B cell (primary cell): Measurements from ENCODE around the gene CERS6. TPM values are rescaled to one million over a fixed set of nuclear protein-coding genes. Genes with fewer than 3 reads are reported as not detected.
A peak's percentile ranks its signal among the peaks of the same experiment; 100 is the strongest.

Source experiments
- ATAC-seq: fragments of 200-7000 bp; cut with Tn5 transposase; one replicate; pipeline ENCODE4 v1.10.0; 2021; ENCODE audit warnings: low read depth, mild to moderate bottlenecking, moderate number of reproducible peaks, moderate library complexity
- CTCF ChIA-PET: fragments of 350-600 bp; sonication (Branson Sonifier 250); formaldehyde crosslinking; loops from one replicate; lab custom pipeline; 2021; ENCODE audit warnings: antibody characterized with exemption, inconsistent platforms; lab: Charles Lee
- POLR2A ChIA-PET: fragments of 350-600 bp; sonication (Branson Sonifier 250); formaldehyde crosslinking; loops from one replicate; lab custom pipeline; 2021; ENCODE audit warnings: antibody characterized with exemption; lab: Charles Lee
- DNase-seq: peaks from one replicate; pipeline ENCODE4 v3.0.0; 2013
- H2AFZ ChIP-seq: 2 replicates; pipeline ENCODE4 v1.6.1; 2012; ENCODE audit warnings: mild to moderate bottlenecking, low read depth, low read length; ENCODE audit not compliant: insufficient read depth, poor library complexity, severe bottlenecking
- H3K27ac ChIP-seq, 2 donors: 1 replicate in 1 of 2; 2 replicates in 1 of 2; pipeline ENCODE4 v1.5.1; 2012 to 2013; ENCODE audit warnings: low read length in 2 of 2, mild to moderate bottlenecking in 2 of 2, moderate library complexity in 1 of 2
- H3K27me3 ChIP-seq, 4 experiments: fragments of 200-600 bp in 1 of 4; sonication (generic) in 1 of 4; replicated peaks in 1 of 4; 1 replicate in 2 of 4; 2 replicates in 2 of 4; pipeline versions ENCODE4 v1.6.1 to v1.7.0; 2013 to 2016; ENCODE audit warnings: low read length in 3 of 4, mild to moderate bottlenecking in 2 of 4, mixed read lengths in 1 of 4, moderate library complexity in 1 of 4; ENCODE audit not compliant: insufficient read depth in 4 of 4, control insufficient read depth in 3 of 4; ENCODE audit errors: control extremely low read depth in 1 of 4
- H3K36me3 ChIP-seq, 2 experiments: replicated peaks in 1 of 2; 1 replicate in 1 of 2; 2 replicates in 1 of 2; pipeline versions ENCODE4 v1.6.1 to v1.7.1; 2013; ENCODE audit warnings: low read length in 1 of 2; ENCODE audit not compliant: insufficient read depth in 2 of 2, control insufficient read depth in 1 of 2; ENCODE audit errors: control extremely low read depth in 1 of 2, extremely low read depth in 1 of 2
- H3K4me1 ChIP-seq, 2 donors: fragments of 200-600 bp in 1 of 2; sonication (generic) in 1 of 2; 1 replicate in 1 of 2; 2 replicates in 1 of 2; pipeline versions ENCODE4 v1.5.1 to v1.6.1; 2013 to 2017; ENCODE audit warnings: low read length in 2 of 2; ENCODE audit not compliant: control insufficient read depth in 2 of 2, insufficient read depth in 2 of 2
- H3K4me2 ChIP-seq: replicated peaks from 2 replicates; pipeline ENCODE3; 2012; ENCODE audit warnings: mild to moderate bottlenecking, low read depth, low read length; ENCODE audit not compliant: poor library complexity, severe bottlenecking
- H3K4me3 ChIP-seq, 5 experiments: fragments of 200-600 bp in 1 of 5; sonication (generic) in 1 of 5; 1 replicate in 3 of 5; 2 replicates in 2 of 5; pipeline versions ENCODE4 v1.5.1 to v1.7.0; 2011 to 2016; ENCODE audit warnings: low read length in 4 of 5, mild to moderate bottlenecking in 4 of 5, low read depth in 2 of 5, control low read depth in 1 of 5, moderate library complexity in 1 of 5; ENCODE audit not compliant: insufficient read depth in 1 of 5; ENCODE audit errors: control extremely low read depth in 1 of 5, extremely low read depth in 1 of 5
- H3K79me2 ChIP-seq: fragments of 200-600 bp; sonication (generic); one replicate; pipeline ENCODE4 v1.6.0; 2016; ENCODE audit warnings: low read length; ENCODE audit not compliant: control insufficient read depth, insufficient read depth
- H3K9ac ChIP-seq: fragments of 200-600 bp; sonication (generic); 2 replicates; pipeline ENCODE4 v1.6.1; 2017; ENCODE audit warnings: mild to moderate bottlenecking, low read length, moderate library complexity
- H3K9me3 ChIP-seq, 3 donors: one replicate each; pipeline versions ENCODE4 v1.6.1 to v1.7.1; 2013; ENCODE audit warnings: low read length in 2 of 3; ENCODE audit not compliant: control insufficient read depth in 2 of 3, insufficient read depth in 1 of 3; ENCODE audit errors: control extremely low read depth in 1 of 3
- H4K20me1 ChIP-seq: 2 replicates; pipeline ENCODE4 v1.6.0; 2012; ENCODE audit warnings: mild to moderate bottlenecking, low read length; ENCODE audit not compliant: insufficient read depth, control insufficient read depth, poor library complexity, severe bottlenecking
- H3K27ac Mint-ChIP-seq: one replicate; pipeline ENCODE4 v1.8.0; 2021; ENCODE audit warnings: mixed read lengths
- H3K27me3 Mint-ChIP-seq: one replicate; pipeline ENCODE4 v1.8.0; 2021; ENCODE audit warnings: mixed read lengths
- H3K4me1 Mint-ChIP-seq: one replicate; pipeline ENCODE4 v1.8.0; 2021; ENCODE audit warnings: mixed read lengths
- H3K4me3 Mint-ChIP-seq: one replicate; pipeline ENCODE4 v1.8.0; 2021; ENCODE audit warnings: mixed read lengths
- H3K9me3 Mint-ChIP-seq: one replicate; pipeline ENCODE4 v1.8.0; 2022; ENCODE audit warnings: mixed read lengths; ENCODE audit not compliant: insufficient read depth
- CTCF ChIP-seq: fragments of 200-600 bp; IDR thresholded peaks from one replicate; pipeline ENCODE4 v1.8.0; 2022; ENCODE audit warnings: antibody characterized with exemption, mild to moderate bottlenecking
- EZH2 ChIP-seq: IDR thresholded peaks from 2 replicates; pipeline ENCODE4 v1.6.1; 2012; ENCODE audit warnings: borderline replicate concordance, low read depth, mild to moderate bottlenecking, moderate library complexity, low read length; ENCODE audit not compliant: insufficient read depth, poor library complexity, severe bottlenecking
- WGBS: methylation state at CpG from one replicate; pipeline ENCODE4 v1.1.5; 2013; ENCODE audit warnings: missing lambda C conversion rate; ENCODE audit not compliant: insufficient coverage; 5-methylcytosine and 5-hydroxymethylcytosine counted together
- intact Hi-C: fragments of 100-400 bp; cut with micrococcal nuclease; formaldehyde crosslinking; loops from one replicate; pipeline ENCODE4 v1.10.0; 2022
- polyA plus RNA-seq: library from polyadenylated mRNA; depleted of rRNA; stranded (reverse); fragments of >200 nt; gene quantifications from 2 replicates; pipeline ENCODE4 v1.2.3, GENCODE V29; 2012
- total RNA-seq, 2 donors: library from RNA; stranded (reverse); fragments of 120-200 nt in 1 of 2; gene quantifications; 1 replicate in 1 of 2; 2 replicates in 1 of 2; pipeline versions ENCODE4 v1.2.3 to v1.2.4, GENCODE V29; 2013 to 2022

The CERS6 gene
- total and polyA plus RNA-seq, 2 donors (not counting 1 experiment from before 2014, with no cell fraction given): 2.2 to 5.5 TPM

- no peak overlapping the region for H3K27ac Mint-ChIP-seq
- Histone ChIP-seq H3K9me3 (no peaks in the 10 kb centered on the region), H3K27me3 (no peaks in the 10 kb centered on the region), H3K4me1 (peaks cover 35 to 41% of the 10 kb centered on the region in 2 donors), H3K4me3 (no peak overlapping the region), H3K4me2 (no peak overlapping the region), H2AFZ (no peak overlapping the region), H3K27ac (no peak overlapping the region), H4K20me1 (peaks cover 6% of the 10 kb centered on the region), H3K36me3 (no peaks in the 10 kb centered on the region), H3K79me2 (peaks cover 67% of the 10 kb centered on the region), H3K9ac (no peak overlapping the region)
- DNase-seq: no peak
- CTCF ChIA-PET: interaction anchor here (0.6 kb wide), 1 partner anchor 23 kb away, joined by 3 read pairs; no protein-coding TSS in a partner anchor
- TF ChIP-seq EZH2 (no peak), CTCF (no peak)
- 100% methylated on average over 1 of the region's 2 CpGs for WGBS
- H3K4me1 Mint-ChIP-seq: peaks cover 53% of the 10 kb centered on the region
- intact Hi-C loops: no loop called here
- no peak overlapping the region for H3K4me3 Mint-ChIP-seq
- no peaks in the 10 kb centered on the region for H3K27me3 Mint-ChIP-seq
- ATAC-seq: no peak
- POLR2A ChIA-PET: no interaction called here
- no peaks in the 10 kb centered on the region for H3K9me3 Mint-ChIP-seq
Measured at GRCh38 chr2:168467729-168468128, 11.7 kb downstream of the CERS6 start.

GRCh38 chr2:168468354-168468753 is 12.3 kb downstream of the CERS6 start:
- CTCF ChIA-PET: interaction anchor here (0.6 kb wide), 1 partner anchor 22 kb away, joined by 3 read pairs; no protein-coding TSS in a partner anchor
- TF ChIP-seq CTCF: no peak
- no peak for TF ChIP-seq EZH2
- Histone ChIP-seq H3K4me1 (peaks cover 35 to 41% of the 10 kb centered on the region in 2 donors), H3K27me3 (no peaks in the 10 kb centered on the region), H3K9ac (no peak overlapping the region), H3K9me3 (no peaks in the 10 kb centered on the region), H3K4me2 (no peak overlapping the region), H3K4me3 (no peak overlapping the region), H3K36me3 (no peaks in the 10 kb centered on the region), H4K20me1 (peaks cover 6% of the 10 kb centered on the region), H3K27ac (no peak overlapping the region), H3K79me2 (peaks cover 68% of the 10 kb centered on the region), H2AFZ (no peak overlapping the region)
- intact Hi-C loops: no loop called here
- DNase-seq: no peak
- H3K9me3 Mint-ChIP-seq: no peaks in the 10 kb centered on the region
- peaks cover 53% of the 10 kb centered on the region for H3K4me1 Mint-ChIP-seq
- POLR2A ChIA-PET: no interaction called here
- peak overlapping the region; percentile 18 for H3K27ac Mint-ChIP-seq
- H3K27me3 Mint-ChIP-seq: no peaks in the 10 kb centered on the region
- ATAC-seq: no peak
- H3K4me3 Mint-ChIP-seq: no peak overlapping the region
